ENCODE data around the gene DICER1.
"Not testable (repeated sequence)": the region's sequence is repeated elsewhere in the genome, so short reads cannot be mapped to it uniquely, and the experiment has no call there.

Gene DICER1

DNA sequence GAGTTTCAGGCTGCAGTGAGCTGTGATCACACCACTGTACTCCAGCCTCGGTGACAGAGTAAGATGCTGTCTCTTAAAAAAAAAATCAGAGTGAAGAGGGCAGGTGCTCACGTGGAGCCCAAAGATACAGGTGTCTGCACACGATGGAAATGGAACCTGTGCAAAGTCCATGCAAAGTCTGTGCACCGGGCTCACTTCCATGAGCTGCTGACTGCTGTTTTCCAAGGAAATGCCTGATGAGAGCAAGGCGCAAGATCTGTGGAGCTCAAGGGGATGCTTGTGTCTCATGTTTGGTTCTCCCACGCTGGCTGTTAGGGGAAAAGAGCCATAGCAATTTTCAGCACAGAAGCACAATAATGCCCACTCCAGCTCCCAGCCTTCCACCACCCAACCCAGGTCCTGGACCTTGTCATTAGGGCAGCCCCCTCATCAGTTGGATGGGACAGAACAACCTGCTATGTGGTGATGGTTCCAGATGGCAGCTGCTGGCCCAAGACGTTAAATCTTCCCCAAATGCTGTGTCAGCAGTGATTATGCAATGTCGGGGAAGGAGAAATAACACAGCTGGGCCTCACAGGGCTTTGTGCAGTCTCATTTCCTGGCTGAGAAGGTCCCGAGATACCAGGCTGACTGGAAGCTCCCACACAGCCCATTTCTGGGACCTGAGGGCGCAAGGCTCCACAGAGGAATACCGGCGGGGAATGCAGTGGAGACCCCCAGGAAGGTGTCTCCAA, 27.9 kb upstream of the DICER1 start:
- DNase-seq (ENCODE audit: low read depth in 3 of 3, low spot score in 1 of 3), result no peak

DNA sequence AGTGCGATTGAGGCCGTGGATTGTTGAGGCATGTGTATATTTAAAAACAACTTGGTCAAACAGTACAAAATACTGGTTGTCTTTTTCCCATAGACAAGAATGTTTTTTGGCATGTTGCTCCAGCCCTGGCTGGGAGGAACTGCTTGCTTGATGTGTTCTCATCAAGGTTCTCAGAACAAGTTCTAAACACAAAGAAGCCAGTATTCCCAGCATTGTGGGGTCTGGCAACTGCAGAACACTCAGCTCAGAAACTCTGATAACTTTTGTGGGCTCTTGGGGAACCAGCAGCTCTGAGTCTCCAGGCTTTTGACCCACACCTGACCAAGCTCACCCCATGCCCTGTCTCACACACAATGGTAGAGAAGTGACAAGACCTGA, 27.1 kb upstream of the DICER1 start:
- DNase-seq (ENCODE audit: low read depth in 3 of 3, low spot score in 1 of 3), result no peak

DNA sequence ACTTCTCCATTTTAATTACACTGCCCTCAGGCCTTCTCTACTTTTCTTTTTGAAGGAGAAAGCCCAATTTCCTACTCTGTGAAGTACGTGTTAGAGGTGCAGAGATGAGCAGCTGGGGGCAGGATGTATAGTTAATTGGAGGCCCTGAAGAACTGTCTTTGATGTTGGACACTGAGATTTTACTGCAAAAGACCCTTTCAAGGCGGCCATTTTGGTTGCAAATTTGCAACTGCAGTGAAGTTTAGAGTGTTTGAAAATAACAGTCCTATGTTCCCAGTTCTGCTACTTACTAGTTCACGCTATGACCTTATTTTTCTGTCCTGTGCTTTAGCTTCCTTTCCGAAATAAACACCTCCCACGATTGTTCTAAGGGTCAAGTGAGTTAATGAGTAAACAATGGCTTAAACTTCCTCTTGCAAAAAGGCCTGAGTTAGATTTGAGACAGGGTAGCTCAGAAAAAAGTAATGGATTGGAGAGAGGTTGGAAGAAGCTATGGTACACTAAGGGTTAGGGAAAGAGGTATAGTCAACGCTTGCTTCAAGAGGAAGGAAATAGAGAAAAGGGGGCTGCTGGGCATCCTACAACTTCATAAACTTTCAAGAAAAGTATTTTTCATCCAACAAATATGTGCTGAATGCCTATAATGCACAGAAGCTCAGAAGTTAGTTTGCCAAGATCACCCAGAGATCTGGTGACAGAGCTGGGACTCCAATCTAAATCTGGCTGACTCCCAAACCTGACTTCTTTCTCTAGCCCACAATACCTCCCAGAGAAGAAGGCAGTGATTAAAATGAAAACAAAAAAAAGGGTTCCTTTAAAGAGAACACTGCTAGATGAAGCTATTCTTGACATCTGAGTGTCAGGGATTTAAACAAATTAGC, 26.4 kb upstream of the DICER1 start:
- DNase-seq (ENCODE audit: low read depth in 3 of 3, low spot score in 1 of 3), result no peak

DNA sequence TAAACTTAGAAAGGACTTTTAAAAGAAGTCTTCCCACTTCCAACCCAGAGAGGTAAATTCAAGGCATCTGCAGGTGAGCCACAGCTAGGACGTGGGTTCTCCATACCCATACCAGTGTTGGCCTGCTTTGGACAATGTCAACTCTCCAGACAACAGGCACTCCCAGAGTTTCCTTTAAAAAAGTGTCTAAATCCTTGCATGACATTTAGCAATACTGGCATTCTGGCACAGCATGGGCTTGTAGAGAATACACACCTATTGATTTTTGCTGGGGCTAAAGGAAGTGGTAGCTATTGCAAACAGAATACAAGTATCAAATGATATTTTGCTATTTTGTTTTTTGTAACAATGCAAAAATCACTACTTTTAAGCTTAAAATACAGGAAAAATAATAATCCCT, 25.8 kb upstream of the DICER1 start:
- no peak for DNase-seq (ENCODE audit: low read depth in 3 of 3, low spot score in 1 of 3)

DNA sequence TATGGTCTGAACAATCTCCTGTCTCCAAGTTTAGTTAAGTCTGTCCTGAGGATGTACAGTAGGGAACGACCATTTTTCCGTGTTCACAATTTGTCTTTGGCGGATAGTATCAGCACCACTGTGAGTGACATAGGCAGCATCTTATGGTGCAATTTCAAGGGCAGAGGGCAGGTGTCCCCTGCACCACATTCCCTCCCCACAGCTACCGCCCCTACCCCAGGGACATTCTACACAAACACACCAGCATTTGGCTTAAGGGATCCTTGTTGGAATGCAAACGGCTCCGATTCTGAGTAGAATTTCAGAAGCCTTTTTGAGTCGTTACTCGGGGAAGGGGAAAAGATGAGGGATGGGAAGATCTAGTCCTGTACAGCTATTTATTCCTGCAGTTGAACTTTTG, 25.1 kb upstream of the DICER1 start:
- no peak for DNase-seq (ENCODE audit: low read depth in 3 of 3, low spot score in 1 of 3)

DNA sequence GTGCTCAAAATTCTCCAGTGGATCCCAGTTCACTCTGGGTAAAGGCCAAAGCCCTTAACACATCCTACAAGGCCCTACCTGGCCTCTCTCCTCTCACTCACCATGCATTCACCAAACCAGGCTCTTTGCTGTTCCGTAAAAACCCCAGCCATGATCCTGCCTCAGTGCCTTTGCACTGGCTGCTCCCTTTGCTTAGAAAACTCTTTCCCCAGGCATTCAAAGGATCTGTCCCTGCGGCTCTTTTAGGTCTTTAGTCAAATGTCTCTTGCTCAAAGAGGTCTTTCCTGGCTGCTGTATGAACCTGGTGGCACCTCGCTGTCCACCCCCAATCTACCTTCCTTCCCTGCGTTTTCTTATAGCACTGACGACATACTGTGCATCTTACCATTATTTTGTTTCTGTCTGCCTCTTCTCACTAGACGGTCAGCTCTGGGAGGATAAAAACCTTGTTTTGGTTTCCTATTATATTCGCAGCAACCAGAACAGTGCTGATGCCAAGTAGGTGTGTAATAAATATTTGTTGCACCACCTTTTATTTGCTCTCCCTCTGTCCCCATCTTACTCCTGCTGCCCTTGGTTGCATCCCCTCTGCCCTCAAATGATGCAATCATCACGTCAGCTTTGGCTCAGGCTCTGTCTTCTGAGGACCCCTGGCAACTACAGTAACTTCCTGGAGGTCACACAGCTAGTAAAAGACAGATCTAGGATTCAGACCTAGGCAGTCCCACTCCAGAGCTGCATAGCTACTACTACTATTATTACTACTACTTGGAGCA, 23.8 kb upstream of the DICER1 start:
- no peak for DNase-seq (ENCODE audit: low read depth in 3 of 3, low spot score in 1 of 3)

DNA sequence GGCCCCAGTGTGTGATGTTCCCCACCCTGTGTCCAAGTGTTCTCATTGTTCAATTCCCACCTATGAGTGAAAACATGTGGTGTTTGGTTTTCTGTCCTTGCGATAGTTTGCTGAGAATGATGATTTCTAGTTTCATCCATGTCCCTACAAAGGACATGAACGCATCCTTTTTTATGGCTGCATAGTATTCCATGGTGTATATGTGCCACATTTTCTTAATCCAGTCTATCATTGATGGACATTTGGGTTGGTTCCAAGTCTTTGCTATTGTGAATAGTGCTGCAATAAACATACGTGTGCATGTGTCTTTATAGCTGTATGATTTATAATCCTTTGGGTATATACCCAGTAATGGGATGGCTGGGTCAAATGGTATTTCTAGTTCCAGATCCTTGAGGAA, 18.3 kb upstream of the DICER1 start:
- DNase-seq (ENCODE audit: low read depth in 3 of 3, low spot score in 1 of 3), result not testable (repeated sequence)

DNA sequence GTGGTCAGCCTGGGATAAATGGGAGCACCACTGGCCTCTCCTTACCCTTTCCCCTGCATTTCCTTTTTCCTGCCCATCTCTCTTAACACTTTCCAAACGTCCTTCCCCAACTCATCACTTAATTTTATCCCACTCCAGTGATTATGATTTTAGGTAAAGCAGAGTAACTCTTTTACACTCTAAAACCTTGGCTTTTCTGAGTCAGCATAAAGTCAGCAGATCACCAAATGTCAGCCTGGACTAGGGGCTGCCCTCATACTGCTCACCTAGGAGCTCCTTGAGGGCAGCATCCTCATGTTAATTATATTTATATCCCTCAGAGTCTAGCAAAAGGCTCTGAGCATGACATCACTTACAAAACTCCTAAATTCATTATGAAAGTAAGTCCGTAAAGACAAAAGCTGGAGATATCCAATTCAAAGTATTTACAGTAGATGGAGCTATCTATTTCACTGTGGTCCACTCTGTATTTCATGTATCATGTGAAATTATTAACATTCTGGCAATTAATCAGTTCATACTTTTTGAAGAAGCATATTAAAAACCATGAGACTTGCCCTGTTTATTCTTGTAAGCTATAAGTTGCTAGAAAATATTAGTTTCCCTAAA, 17.0 kb upstream of the DICER1 start:
- no peak for DNase-seq (ENCODE audit: low read depth in 3 of 3, low spot score in 1 of 3)

DNA sequence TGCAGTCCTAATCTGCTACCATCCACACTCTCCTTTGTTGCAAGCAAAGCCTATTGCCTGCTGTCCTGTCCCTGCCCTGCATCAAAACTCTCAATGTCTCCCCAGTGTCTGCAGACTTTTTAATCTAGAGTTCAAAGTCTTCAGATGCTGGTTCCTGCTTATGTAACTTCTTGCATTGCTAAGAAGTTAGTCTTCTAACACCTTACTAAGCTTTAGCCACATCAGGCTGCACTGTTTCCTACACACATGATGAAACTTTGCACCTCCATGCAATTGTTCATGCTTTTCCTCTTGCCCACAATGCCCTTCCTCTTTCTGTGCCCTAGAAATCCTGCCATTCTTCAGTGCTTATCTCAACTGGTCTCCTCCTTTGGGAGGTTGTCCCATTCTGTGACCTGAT, 16.2 kb upstream of the DICER1 start:
- DNase-seq (ENCODE audit: low read depth in 3 of 3, low spot score in 1 of 3), result no peak

DNA sequence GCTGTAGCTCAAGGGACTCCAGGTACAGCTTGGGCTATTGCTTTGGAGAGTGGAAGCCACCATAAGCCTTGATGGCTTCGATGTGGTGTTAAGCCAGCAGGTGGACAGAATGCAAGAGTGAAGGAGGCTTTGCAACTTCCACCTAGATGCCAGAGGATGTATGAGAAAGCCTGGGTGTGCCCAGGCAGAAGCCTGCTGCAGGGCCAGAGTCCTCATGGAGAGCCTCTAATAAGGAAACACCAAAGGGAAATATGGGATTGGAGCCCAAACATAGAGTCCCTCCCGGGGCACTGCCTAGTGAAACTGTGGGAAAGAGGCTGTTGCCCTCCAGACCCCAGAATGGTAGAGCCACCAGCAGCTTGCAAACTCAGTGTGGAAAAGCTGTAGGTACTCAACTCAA, 9.8 kb upstream of the DICER1 start:
- no peak for DNase-seq (ENCODE audit: low read depth in 3 of 3, low spot score in 1 of 3)

DNA sequence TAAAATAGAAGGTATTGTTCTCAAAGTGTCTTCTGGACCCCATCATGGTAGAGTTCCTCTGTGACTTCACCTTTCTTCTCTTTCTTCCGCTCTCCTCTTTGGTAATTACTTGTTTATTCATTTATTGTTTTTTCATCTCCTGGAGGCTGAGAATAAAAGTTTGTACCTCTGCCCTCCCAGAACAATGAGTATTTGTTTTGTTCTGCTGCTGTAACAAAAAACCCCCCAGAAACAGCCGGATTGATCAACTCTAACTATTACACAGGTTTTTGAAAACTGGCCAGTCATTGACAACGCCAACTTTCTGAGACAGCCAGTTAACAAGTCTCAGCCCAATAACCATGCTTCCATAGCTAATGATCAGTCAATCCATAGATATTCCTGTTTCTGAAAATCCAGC, 8.2 kb upstream of the DICER1 start:
- no peak for DNase-seq (ENCODE audit: low read depth in 3 of 3, low spot score in 1 of 3)

DNA sequence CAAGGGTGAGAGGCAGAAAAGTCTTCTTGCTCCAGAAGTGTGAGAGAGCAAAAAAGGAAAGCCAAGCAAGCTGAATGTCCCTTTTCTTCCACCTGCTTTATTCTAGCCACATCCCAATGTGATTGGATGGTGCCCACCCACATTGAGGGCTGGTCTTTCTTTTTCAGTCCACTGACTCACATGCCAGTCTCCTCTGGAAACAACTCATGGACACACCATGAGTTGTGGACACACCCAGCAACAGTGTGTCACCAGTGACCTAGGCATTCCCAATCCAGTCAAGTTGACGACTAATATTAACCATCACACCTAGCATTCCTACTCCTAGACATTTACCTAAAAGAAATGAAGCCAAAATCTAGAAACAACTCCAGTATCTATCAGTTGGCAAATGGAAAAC, 7.2 kb upstream of the DICER1 start:
- DNase-seq (ENCODE audit: low read depth in 3 of 3, low spot score in 1 of 3), result no peak

DNA sequence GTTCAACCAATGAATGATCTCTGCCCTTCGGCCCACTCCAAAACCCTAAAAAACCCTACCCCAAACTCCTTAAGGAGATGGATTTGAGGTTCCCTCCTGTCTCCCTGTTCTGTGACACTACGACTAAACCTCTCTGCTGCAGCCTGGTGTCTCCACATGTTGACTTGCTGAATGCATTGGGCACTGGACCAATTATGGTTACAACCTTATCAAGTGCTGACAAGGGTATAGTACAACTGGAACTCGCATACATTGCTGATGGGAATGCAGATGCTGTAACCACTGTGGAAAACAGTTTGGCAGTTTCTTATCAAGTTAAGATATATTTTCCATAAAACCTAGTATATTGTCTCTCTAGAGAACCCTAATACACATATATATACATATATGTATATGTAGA, 6.3 kb upstream of the DICER1 start:
- DNase-seq (ENCODE audit: low read depth in 3 of 3, low spot score in 1 of 3), result no peak

DNA sequence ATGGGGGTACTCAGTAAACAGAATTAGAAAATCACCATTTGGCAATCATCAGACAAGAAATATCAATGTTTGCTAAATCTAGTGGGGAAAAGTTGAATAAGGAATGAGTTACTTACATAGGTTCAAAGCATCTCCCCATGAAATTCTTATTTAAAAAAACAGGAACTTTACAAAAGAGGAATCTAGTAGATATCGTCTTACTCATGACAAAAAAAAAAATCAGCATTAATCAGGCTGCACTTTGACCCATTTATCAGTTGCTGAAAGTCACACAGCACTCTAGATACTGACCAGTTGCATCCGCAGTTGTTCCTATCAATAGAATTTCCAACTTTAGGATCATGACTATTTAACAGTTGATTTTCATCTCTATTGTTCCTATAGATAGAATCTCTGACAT, 5.8 kb upstream of the DICER1 start:
- DNase-seq (ENCODE audit: low read depth in 3 of 3, low spot score in 1 of 3), result no peak

DNA sequence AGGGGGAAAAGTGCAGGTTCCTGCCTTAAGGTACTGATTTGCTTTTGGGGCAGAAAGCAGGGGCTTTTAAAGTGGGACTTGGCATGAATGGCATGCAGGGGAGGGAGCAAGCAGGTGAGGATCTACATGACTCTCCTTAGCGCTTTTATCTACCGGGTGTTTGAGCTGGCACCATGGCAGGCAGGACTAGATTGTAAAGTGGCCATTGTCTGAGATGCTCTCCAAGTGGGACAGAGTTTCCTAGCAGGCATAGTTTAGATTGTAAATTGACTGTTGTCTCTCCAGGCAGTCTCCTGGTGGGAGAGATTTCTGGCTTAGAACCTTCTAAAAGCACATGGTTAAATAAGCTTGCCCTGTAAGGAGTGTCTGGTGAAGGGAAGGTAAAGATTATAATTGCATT, 5.3 kb upstream of the DICER1 start:
- no peak for DNase-seq (ENCODE audit: low read depth in 3 of 3, low spot score in 1 of 3)

DNA sequence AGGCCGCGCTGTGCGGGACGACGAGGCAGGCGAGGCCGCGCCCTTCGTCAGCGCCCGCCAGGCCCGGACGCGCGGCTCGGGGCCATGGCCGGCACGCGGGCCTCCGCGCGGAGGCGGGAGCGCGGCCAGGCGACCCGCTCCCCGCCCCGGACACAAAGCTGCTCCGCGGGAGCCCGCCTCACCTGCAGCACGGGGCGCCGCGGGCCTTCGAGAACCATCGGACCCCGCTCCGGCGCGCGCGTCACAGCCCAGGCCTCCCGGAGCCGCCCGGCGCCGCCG, 342 bp downstream of the DICER1 start:
- DNase-seq (ENCODE audit: low read depth in 3 of 3, low spot score in 1 of 3), result no peak

DNA sequence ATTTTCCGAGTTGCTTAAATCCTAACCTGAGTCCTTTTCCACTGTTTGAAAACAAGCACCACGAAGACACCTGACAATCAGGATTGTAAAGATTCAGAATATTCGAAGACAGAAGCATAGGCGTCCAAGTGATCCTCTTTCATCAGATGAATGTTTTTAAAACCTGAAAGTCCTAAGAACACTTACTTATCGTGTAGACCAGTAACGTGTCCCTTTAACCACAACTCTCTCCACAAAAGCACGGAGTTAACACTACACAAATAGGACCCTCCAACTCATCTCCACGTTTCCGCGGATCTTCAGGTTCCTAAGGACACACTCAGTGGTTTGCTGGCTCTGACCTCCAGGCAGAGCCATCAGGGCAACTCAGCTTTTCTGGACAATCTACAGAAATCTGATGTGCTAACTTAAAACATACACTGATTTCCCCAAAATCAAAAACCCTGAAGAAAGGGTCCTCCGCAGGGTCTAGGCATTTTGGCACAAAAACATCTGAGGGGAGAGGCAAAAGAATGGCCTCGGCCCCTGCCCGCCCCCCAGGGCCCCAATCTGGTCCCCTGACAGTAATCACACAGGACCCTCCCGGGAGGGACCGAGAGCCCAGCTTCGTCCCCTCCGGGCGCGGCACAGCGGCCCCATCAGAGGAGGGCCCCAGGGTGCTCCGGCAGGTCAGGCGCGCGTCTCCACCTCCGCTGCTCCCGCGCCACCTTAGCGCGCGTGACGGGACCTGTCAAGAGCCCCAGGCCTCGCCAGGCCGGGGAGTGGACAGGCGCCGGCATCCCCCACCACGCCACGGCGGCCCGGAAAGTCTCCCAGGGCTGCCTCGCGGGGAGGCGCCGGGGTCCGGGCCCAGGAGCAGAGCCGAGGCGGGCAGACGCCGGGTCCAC, 925 bp downstream of the DICER1 start:
- DNase-seq (ENCODE audit: low read depth in 3 of 3, low spot score in 1 of 3), result peak in 1 of 3 donors; percentile 22

DNA sequence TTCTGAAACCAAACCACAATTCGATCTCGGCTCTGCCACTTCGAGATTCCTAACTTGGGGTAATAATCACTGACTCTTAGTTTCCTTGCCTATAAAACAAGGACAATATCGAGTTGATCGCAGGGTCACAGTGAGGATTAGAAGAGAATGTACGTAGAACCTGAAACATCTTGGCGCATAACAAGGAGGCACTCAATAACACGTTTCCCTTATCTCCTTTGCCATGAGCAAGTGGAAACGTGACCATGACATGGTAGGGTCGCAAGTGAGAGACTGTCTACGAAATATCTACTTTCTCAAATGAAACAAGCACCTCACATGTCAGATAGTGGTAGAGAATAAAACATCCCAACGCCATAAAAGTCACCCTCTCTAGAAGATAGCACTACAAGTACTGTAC, 2.3 kb downstream of the DICER1 start:
- no peak for DNase-seq (ENCODE audit: low read depth in 3 of 3, low spot score in 1 of 3)

DNA sequence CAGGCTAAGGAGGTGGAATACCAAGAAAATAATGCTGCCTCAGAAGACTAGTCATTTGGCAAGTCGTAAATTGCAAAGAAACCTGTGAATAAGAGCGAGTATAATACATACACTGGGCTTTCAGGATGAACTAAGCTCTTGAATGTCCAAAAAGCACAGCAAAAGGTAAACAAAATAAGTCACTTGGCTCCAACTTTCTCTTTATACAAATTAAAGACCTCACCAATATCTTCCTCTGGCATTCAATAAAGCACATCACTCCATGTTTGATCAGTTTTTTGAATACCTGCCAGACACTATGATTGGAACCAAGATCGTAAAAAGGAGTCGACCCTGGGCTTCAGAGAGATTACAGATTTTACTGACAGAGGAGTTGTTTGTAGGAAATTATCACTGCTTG, 3.5 kb downstream of the DICER1 start:
- DNase-seq (ENCODE audit: low read depth in 3 of 3, low spot score in 1 of 3), result no peak

DNA sequence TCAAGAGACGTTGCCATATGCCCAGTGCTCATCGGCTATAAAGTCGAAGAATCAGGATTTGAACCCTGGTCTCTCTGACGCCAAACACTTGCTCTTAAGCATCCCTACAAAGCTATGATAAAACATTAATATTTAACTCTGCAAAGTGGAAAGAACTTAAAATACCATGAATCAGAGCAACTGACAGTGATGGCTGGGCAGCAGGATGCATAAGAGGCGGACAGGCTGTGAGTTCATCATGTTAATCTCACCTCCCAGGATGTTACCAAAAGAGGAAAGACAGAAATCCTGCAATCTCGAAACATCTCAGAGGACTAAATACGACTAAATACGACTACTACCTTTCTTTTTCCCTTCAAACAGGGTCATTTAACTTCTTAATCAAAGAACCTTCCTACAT, 5.8 kb downstream of the DICER1 start:
- DNase-seq (ENCODE audit: low read depth in 3 of 3, low spot score in 1 of 3), result no peak

DNA sequence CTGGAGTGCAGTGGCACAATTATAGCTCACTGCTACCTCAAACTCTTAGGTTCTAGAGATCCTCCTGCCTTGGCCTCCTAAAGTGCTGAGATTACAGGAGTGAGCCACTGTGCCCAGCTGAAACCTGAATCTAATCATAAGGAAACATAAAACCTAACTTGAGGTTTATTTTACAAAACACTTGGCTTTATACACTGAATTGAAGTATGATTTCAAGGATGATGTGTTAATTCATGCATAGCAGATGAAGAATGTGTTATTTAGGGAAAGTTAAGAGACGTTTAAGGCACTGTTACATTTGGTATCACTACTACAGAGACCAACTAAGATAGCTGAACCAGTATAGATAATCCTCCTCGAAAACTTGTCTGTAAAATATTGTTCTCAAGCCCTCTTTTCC, 6.4 kb downstream of the DICER1 start:
- DNase-seq (ENCODE audit: low read depth in 3 of 3, low spot score in 1 of 3), result no peak

Measured in stimulated activated CD4-positive, alpha-beta T cell treated with anti-CD3 and anti-CD28 coated beads, TNF-alpha, amount 100 ng/mL, for 1 hour (primary cell).